Activated CD8-positive, alpha-beta memory T cell treated with anti-CD3 and anti-CD28 coated beads, Interleukin-2, amount 50 U/mL, for 1 hour (primary cell): Measurements from ENCODE around the gene SLC8B1.

Experiments used
- DNase-seq: peaks from one replicate; pipeline ENCODE4 v3.0.0-alpha.2; 2020; ENCODE audit errors: extremely low read depth

The SLC8B1 gene

DNA sequence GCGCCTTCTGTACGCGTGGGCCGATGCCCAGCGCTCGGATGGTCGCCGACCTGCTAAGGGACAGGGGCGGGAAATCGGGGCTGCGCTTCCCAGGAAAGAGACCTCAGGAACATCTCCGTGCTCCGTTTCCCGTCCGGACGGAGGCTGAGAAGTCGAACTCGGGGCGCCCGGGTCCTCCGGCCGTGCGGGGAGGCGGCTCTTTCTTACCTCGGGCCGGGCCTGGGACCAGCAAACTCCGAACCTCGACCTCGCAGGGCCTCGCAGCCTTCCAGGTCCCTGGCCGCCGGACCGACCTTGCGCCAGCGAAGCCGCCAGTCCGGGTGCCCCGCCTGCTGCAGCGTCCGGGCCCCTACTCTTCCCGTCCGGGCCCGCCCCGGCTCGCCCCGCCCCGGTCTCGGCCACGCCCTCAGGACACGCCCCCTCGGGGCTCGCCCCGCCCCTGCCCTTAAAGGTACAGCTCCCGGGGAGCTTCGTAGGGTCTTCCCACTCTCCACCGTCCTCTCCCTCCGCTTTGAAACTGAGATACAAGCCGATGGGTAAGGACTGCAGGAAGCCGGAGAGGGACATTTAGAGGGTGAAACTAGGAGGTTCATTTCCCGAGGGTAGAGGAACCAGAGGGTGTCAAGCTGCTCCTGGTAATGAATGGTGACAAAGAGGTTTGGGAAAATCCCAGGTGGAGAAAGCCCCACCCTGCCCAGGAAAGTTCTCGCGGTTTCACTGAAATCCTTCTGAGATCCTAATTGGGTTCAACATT lies at the start of gene SLC8B1:
SLC8B1 (minus strand) TSS at position 324 of the 754 bp plus-strand sequence. CDS start 2,231 bp downstream, outside the sequence.
- peak; percentile 18 for DNase-seq

DNA sequence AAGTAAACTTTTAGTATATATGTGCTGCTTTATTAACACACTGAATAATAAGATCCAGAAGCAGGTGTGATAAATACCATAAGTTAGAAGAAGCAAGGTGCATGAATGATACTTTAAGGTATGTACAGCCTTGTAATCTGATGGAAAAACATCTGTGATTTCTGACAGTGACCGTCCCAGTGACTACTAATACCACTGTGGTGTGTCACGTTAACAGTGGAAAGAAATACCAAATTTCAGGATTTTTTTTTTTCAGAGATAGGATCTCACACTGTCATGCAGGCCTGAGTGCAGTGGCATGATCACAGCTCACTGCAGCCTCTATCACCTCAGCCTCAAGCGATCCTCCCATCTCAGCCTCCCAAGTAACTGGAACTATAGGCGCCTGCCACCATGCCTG lies 47.3 kb upstream of the SLC8B1 start:
- DNase-seq, result no peak

DNA sequence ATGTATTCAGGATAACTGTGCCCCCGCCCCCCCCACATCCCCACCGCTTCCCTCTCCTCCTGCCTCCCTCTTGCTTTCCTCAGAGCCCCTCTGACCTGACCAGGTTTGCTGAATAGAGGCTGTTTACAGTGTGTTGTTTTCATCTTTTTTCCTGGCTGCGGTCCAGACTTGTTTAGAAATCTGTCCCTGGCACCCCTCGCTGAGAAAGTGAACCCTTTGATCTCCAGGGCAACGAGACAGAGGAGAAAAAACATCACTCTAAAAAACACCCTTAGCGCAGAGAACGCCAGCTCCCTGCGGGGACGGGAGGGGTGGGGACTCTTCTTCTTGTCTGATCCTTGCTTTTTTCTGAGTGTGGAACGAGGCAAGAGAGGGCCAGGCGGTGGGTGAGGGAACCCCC lies 46.3 kb upstream of the SLC8B1 start:
- DNase-seq, result no peak

DNA sequence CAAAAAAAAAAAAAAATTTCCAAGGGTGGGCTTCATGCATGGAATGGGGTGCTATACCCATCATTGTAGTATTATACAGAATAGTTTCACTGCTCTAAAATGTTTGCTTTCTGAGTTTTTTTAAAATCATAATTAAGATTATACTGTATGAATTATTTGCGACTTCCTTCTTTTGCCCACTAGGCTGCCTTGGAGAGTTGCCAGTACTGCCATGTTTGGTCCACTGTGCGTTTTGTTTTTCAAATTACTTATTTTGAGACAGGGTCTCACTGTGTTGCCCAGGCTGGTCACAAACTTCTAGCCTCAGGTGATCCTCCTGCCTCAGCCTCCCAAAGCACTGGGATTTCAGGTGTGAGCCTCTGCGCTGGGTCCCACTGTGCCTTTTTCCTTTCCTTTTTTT lies 43.4 kb upstream of the SLC8B1 start:
- no peak for DNase-seq

DNA sequence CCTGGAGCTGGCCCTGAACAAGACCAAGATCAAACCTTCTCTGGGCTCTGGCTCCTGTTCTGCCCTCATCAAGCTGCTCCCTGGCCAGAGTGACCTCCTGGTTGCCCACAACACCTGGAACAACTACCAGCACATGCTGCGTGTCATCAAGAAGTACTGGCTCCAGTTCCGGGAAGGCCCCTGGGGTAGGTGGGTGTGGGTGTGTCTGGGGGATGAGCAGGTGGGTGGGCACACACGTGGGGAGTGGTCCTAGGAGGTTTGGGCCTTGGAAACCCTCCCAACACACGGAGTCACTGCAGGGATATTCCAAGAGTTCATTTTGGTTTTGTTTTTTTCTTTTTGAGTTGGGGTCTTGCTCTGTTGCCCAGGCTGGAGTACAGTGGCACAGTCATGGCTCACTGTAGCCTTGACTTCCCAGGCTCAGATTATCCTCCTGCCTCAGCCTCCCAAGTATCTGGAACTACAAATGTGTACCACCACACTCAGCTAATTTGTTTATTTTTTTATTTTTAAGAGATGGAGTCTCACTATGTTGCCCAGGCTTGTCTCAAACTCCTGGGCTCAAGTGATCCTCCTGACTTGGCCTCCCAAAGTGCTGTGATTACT lies 40.0 kb upstream of the SLC8B1 start:
- no peak for DNase-seq

DNA sequence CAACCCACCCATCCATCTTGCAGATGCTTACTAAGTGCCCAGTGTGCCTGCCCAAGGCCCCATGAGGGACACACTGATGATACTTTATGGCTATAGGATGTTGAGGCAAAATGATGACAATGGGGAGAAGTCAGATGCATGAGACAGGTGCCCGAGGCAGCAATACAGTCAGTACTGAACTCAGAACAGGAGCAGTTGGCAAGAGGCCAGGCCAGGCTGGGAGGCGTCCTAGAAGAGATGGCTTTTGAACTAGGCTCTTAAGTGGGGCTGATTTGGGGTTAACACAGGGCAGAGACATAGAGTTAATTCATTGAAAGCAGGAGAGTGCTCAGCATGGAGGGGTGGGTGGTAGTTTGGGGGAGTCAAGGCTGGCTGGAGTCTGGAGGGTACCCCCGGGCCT lies 39.1 kb upstream of the SLC8B1 start:
- DNase-seq, result no peak

DNA sequence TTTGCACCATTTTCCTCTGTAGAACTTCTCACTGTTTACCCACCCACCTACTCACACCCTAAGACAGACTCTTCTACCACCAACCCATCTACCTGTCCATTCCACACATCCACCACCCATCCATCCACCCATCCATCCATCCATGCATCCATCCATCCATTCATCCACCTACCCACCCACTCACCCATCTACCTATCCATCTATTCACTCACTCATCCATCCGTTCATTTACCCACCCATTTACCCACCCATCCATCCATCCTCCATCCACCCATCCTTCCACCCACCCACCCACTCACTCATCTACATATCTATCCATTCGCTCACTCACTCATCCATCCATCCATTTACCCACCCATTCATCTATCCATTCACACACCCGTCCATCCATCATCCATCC lies 38.5 kb upstream of the SLC8B1 start:
- DNase-seq, result no peak

DNA sequence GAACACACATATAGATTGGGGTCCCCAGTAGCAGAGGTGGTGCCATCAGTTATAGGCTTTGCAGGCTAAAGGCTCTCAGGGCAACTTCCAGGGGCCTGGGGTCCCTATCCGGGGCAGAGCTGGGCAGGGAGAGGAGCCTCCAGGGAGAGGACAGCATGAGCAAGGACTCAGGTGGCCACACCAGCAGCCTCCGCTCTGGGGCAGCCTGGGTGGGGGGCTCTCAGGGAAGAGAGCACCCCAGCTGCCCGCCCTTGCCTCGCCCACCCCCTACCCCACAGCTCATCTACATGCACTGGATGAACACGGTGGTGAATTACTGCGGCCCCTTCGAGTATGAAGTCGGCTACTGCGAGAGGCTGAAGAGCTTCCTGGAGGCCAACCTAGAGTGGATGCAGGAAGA lies 37.5 kb upstream of the SLC8B1 start:
- DNase-seq, result no peak

DNA sequence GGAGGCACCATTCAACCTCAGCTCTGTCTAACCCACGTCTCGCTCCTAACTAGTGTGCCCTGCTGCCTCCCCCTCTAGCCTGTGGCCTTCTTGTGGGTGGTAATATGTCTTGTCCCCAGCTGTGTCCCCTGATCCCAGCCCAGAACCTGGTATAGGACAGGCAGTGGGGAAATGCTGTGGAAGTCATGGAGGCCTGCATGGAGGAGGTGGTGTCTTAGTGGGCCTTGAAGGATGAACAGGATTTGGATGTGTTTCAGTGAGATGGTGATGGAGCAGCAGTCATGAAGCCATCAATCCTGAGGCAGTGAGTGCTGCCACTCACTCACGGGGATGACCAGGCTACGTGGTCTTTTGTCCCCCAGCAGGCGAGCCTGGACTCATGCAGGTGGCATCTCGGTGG lies 36.9 kb upstream of the SLC8B1 start:
- no peak for DNase-seq

DNA sequence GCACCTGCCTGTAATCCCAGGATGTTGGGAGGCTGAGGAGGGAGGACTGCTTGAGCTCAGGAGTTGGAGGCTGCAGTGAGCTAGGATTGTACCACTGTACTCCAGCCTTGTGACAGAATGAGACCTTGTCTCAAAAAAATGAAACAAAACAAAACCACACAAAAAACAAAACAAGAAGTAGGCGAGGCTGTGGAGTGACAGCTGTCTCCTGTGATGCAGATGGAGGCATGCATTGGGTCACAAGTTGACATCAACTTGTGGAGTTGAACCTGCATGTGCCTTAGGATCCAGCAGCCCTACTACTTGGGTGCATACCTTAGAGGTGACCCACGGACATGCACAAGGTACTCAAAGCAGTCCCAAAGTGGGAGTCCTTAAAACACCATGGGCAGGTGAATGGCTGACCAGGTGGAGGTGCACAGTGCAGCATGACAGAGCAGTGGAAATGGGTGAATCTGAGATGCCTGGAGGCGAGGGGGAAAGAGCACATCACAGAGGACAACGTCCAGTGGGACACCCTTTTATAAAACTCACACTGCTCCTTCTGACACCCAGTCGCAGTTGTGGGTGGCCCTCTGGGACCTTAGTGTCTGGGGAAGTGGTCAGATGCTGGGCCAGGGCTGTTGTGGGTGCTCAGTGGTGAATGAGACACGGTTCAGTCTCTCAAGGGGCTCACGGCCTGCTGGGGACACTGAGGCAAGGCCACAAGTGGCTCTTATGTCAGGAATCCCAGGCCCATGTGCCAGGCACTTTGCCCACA lies 36.2 kb upstream of the SLC8B1 start:
- no peak for DNase-seq

DNA sequence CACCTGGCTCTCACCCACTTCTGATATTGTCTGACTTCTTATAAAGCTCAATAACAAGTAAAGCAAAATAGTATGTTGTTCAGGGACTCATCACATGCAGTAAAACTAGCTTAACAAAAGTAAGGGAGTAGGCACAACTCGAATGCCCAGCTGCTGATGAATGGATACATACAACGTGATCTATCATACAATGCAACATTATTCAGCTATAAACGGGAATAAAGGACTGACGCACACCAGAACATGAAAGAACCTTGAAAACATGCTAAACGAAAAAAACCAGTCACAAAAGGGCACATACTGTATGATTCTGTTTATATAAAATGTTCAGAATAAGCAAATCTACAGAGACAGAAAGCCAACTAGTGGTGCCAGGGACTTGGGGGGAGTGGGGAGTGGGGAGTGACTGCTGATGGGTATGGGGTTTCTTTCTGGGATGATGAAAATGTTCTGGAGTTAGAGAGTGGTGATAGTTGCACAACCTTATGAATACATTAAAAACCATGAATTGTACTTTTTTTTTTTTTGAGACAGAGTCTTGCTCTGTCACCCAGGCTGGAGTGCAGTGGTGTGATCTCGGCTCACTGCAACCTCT lies 34.6 kb upstream of the SLC8B1 start:
- no peak for DNase-seq

DNA sequence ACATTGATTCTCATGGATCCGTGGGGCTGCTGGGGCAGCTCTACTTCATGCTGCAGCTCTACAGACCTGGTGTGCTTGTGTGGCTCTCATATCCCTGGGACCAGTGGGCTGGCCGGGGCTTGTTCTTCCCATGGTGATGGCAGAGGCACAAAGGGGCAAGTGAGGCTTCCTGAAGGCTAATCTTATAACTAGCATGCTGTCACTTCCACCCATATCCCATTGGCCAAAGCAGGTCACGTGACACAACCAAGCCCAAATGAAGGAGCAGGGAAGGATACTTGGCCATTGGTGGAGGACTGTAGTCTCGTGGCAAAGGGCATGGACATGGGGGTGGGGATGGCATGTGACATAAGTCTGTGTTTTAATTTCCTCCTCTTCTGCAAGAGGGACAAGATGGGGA lies 33.4 kb upstream of the SLC8B1 start:
- DNase-seq, result no peak

DNA sequence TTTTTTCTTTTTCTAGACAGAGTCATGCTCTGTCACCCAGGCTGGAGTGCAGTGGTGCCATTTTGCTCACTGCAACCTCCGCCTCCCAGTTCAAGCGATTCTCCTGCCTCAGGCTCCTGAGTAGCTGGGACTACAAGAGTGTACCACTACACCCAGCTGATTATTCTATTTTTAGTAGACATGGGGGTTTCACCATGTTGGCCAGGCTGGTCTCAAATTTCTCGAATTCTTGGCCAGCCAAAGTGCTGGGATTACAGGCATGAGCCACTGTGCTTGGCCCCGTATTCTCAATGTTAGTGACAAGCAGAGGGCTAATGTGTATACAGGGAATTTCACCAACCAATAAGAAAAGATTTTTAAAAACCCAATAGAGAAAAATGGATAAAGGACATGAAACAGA lies 31.9 kb upstream of the SLC8B1 start:
- DNase-seq, result no peak

DNA sequence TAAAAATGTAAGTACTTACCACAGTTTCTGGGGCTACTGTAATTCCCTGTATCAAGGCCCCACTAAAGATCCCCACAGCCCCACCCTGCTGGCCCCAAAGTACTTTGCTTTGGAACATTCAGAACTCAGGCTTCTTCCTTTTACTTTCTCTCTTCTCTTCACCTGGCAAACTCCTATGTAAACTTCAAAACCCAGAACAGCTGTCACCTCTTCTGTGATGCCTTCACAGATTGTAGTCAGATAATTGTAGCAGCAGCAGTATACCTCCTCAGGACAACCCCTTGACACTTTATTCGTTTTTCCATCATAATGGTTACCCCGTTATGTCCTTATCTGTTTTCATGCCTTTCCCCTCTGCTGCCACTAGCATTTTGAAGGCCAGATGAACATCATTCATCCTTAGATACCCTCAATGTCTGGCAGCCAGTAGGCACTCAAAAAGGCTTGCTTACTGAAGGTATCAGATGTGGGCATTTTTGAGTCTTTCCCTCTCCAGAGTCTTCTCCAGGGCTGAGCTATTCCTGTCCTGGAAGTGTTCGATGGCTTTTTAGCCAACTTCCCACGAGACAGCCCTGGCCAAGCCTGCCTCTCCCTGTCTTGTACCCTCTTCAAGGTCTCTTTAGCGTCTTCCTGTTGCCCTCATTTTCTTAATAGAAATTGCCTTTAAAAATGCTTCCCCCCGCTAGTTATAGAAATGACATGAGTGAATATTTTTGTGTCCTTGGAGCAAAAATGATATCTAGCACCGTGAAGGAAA lies 30.9 kb upstream of the SLC8B1 start:
- no peak for DNase-seq

DNA sequence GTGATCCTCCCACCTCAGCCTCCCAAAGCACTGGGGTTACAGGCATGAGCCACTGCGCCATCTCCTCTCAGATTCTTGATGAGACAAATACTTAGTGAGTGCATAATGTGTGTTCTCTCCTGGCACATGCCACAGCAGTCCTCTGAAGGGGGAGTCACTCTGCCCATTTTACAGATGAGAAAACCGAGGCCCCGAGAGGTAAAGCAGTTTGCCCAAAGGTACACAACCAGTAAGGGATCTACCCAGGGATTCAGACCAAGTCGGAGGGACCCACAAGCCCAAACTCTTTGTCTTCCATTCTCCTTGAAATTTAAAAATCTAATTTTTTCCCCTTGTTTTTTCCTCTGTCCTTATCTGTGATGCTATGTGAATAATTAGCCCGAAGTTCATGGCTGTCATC lies 29.8 kb upstream of the SLC8B1 start:
- DNase-seq, result no peak

DNA sequence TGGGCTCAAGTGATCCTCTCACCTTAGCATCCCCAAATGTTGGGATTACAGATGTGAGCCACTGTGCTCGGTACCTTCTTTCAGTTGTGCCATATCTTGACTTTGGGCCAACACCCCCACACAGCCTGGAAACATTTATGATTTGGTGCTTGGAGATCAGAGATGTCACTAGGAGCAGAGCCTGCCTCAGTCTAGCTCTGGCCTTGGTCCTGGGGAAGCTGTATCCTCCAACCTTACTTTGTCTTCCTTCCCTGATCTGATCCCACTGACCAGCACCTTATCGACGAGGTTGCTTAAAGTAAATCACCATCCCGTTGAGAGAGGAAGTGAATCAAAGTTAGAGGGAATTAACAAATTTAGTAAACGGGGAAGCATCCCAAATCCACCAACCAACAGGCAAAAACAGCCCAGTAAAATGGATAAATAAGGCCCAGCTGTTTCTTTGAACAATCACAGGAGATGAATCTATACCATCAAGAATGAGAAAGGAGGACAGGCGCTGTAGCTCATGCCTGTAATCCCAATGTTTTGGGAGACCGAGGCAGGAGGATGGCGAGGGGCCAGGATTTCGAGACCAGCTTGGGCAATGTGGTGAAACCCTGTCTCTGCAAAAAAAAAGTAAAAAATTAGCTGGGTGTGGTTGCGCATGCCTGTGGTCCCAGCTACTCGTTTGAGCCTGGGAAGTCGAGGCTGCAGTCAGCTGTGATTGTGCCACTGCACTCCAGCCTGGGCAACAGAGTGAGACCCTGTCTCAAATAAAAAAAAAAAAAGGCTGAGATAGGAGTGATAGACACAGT lies 26.9 kb upstream of the SLC8B1 start:
- DNase-seq, result no peak

DNA sequence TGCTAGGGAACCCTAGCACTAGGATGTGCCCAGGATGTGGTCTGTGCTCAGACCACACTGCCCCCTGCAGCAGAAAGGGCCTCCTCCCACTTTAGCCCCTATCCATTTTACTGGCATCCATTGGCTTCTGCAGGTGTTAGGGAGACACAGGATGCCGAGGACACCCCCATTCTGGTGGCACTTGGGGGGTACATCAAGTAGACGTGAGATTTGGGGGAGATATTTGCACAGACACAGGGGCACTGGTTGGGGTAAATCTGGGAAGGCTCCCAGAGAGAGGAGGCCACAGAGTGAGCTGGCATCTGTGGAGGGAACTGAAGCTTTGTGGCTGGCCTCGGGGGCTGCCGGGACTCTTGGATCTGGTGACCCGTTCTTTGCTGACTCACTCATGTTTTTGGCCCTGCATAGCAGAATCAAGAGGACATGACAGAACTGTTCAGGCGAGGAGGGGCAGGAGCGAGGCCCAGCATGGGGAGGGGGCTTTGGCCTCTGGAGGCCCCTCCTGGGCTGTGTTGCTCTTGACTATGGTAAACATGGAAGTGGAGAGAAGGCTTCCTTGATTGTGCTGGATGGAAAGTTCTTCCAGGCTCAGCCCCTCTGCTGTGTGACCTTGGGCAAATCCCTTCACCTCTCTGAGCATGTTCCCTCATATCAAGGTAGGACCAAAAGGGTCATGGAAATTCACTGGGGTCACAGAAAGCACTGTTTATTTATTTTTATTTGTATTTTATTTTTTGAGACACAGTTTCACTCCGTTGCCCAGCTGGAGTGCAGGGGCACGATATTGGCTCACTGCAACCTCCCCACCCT lies 25.2 kb upstream of the SLC8B1 start:
- DNase-seq, result no peak

DNA sequence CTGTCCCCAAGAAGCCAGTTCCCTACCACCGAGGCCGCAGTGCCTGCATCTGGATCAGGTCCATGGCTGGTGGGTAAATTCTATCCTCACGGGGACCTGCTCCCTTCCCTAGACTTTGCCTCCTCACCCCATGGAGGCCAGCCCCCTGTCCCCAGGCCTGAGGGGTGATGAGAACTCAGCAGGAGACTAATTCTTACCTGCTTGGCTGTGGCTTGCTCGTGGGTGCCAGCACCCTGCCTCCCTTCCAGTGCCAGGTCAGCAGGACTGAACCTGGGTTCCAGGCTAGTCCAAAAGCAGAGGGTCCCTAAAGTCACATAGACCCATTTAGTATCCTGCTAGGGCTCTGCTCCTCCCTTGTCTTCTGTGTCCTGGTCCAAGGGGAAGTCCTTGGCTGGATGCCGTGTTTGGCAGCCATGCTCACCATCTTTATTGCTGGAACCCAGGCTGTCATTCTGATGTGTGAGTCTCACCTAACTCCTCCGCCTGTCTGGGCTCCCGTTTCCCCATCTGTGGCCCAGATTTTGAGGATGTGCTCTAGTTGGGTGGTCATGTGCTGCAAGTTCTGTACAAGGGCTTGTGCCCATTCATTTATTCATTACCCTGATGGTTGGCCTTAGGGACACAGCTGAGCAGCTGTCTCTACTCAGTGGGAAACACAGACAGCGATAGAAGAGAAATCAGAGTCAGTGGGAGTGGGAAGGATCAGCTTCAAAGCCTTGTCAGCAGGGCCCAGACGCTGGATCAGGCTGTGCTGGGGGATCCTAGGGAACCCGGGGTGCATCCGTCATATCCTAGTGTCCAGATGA lies 24.4 kb upstream of the SLC8B1 start:
- no peak for DNase-seq

DNA sequence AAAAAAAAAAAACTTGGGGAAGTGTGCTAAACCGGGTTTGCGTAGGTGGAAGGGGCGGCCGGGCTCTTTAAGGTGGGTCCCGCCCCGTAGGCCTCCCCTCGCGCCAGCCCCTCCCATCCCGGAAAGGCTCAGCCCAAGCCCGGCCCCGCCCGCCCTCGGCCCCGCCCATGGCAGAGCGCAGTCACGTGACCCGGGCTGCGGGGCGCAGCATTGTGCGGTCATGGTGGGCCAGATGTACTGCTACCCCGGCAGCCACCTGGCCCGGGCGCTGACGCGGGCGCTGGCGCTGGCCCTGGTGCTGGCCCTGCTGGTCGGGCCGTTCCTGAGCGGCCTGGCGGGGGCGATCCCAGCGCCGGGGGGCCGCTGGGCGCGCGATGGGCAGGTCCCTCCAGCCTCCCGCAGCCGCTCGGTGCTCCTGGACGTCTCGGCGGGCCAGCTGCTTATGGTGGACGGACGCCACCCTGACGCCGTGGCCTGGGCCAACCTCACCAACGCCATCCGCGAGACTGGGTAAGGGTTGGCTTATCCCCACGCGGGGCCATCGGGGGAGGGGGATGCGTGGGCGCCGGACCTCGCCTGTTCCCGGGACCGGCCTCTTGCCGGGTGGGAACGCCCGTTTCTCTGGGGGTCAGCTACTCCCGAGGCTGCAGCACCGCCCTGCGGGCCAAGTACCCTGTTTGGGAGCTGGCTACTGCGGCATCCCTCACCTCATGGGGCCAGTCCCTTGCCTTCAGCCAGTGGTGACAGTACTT lies 23.6 kb upstream of the SLC8B1 start, which contains the start of gene PLBD2:
PLBD2 (plus strand) TSS at position 207 of the 752 bp plus-strand sequence; CDS start at position 221, 14 bp downstream.
- DNase-seq, result peak; percentile 89
